Stimulated activated CD4-positive, alpha-beta T cell treated with anti-CD3 and anti-CD28 coated beads, TNF-alpha, amount 100 ng/mL, for 1 hour (primary cell): ENCODE data around the gene PROM1.
A peak's percentile ranks its signal among the peaks of the same experiment; 100 is the strongest.

Source experiments
- DNase-seq, 3 donors: peaks; one replicate each; pipeline ENCODE4 v3.0.0-alpha.2; 2020; ENCODE audit warnings: low read depth in 3 of 3, low spot score in 1 of 3

Gene PROM1, protein sequence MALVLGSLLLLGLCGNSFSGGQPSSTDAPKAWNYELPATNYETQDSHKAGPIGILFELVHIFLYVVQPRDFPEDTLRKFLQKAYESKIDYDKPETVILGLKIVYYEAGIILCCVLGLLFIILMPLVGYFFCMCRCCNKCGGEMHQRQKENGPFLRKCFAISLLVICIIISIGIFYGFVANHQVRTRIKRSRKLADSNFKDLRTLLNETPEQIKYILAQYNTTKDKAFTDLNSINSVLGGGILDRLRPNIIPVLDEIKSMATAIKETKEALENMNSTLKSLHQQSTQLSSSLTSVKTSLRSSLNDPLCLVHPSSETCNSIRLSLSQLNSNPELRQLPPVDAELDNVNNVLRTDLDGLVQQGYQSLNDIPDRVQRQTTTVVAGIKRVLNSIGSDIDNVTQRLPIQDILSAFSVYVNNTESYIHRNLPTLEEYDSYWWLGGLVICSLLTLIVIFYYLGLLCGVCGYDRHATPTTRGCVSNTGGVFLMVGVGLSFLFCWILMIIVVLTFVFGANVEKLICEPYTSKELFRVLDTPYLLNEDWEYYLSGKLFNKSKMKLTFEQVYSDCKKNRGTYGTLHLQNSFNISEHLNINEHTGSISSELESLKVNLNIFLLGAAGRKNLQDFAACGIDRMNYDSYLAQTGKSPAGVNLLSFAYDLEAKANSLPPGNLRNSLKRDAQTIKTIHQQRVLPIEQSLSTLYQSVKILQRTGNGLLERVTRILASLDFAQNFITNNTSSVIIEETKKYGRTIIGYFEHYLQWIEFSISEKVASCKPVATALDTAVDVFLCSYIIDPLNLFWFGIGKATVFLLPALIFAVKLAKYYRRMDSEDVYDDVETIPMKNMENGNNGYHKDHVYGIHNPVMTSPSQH

DNA sequence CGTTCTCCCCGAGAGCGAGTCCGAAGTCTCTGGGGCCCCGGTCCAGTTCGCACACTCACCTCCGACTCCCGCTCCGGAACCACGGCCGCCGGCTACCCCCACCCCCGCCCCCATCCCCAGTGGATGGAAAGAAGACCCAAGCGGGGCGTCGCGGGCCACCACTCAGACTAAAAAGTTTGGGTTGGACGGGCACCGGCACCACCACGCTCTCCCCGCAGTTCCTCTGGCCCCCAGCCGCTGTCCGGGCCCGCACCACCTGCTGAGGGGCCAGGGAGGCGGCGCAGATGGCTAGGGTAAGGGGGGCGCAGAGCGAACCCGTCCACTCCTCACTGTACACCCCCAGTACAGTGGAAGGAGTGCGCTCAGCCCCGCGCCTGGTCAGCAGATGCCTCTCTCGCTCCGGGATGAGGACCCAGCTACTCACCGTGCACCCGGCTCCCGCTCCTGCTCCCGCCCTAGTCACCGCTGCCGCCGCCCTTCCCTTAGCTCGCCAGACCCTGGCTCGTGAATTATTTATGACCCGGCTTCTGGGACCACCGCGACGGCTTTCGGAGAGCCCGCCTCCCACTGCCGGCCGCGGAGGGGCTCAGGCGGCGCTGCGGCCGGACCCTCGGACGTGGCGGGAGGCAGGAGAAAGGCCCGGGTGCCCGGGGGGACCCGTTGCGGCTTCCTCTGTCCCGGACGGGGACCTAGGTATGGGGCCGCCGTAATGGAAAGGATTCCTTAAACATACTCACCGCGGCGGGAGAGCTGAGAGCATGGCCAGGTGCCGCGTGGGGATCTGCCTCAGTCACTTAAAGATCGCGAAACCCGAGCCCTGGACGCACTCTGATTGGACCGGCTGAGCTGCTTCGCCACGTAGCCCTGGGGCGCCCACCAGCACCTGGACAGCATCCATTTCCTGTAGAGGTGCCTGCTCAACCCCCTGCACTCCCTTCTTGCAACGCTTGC lies at the start of gene PROM1:
Gene PROM1 (minus strand): TSS at position 783 of the 951 bp plus-strand sequence. CDS start 8,117 bp downstream, outside the sequence.
- DNase-seq: no peak

DNA sequence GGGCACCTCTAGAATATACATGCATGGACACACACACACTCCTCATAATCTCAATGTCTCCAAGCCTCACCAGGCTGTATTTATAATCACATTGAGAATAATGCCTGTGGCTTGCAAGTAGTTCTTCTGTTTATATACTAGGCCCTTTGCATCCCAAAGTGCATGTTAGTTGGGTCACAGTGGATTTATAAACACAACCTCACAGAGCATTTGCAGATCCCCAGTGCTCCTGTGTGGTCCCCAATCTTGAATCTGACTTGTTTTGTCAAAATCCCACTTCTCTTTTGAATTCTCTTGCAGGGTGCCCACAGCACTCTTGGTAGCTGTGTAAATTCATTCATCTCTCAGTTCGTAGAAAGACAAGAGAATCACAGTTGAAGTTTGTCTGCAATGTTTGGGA lies 49.6 kb upstream of the PROM1 start:
- DNase-seq: no peak

DNA sequence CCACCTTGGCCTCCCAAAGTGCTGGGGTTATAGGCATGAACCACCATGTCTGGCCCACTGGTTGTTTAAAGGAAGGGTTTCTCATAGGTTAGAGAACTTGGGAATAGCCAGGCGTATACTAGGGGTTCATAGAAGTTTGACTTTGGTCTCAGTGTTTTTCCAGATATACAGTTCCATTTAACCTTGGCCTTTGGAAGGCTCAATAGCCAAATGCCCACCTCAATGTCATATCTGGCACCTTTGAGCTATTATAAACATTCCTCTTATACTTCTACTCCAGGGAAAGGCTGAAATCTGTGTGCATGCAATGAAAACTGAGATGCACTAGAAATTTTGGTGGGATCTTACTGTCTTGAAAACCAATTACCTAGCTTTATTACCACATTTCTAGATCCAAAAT lies 47.5 kb upstream of the PROM1 start:
- no peak for DNase-seq

DNA sequence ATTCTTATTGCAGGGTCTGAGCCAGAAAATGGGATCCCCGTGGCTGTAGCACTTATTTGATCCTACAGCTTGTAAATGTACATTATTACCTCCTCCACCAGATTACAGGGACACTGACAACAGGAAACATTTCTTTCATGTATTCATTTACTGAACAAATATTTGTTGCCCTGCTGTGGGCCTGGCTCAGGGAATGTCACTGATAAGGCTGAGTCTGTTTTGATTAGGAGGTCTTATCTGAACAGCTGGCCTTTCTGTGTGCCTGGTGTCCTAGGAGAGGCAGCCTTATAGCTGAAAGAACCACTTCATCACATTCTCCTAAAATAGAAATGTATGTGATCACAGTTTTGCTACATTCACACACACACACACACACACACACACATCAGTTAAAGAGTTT lies 45.5 kb upstream of the PROM1 start:
- no peak for DNase-seq

DNA sequence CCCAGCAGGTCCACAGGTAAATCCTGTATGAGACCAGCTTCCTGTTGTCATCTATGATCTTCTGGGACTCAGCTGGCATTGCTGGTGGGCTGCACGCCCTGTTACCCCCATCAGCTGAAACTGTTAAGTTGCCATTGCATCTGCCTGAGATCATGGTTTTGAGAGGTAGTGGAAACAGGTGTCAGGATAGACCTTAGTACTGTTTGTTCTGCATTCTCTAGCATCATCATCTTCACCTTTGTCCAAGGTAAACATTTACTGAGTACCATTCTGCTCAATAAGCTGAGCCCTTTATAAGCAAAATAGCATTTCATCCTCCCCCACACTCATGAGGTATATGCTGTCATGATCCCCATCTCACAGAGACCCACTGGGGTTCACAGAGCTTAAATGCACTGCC lies 42.9 kb upstream of the PROM1 start:
- DNase-seq: no peak

DNA sequence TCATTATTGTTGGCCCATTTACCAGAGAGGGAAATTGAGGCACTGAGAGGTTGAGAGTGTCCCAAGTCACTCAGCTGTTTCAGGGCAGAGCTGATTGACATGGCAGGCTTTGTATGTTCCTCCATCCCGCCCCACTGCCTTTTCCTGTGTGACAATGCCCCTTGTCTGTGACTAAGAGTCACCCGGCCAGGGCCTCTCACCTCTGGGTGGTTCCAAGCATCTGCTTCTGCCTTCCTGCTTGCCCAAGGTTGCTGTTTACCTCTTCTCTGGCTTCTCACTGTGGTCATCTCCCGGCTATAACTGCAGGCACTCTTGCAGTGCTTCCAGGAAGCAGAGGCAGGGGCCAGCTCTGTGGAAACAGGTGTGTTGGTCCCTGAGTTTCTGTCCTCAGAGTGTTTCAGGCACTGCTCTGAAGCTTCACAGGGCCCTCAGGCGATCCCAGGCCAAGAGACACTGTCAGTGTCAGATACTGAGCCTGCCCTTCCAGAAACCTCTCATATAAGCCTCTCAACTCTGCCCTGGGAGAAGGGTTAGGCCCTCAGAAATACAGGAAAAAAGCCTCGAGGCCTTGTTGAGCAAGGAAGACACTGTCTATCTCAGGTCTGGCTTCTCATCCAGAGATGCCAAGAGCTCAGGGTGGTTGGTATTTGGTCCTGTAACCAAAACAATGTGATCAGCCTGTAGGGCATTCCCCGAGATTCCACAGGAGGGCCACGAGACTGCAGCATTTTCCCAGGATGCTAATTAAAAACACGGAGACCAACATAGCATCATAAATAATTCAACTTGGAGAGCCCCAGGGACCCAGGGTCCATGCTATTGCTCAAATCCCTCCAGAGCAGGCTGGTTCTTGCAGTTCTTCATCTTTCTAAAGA lies 42.0 kb upstream of the PROM1 start:
- no peak for DNase-seq

DNA sequence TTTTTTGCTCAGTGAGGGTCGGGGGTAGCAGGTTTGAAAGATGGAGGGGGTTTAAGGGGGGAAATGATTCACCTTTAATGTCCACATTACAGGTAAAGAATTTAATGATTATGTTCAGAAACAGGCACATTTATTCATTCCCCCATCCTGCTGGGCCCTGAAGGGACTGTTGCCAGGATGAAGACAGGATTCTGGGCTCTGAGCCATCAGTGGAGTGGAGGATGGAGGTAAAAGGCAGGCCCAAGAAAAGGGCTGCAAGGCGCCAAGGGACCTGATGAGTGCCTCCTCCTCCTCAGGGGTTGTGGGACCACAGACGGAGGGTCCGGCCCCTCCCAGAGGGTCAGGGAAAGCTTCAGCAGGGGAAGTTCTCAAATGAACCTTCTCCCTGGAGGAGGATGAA lies 40.4 kb upstream of the PROM1 start:
- no peak for DNase-seq

DNA sequence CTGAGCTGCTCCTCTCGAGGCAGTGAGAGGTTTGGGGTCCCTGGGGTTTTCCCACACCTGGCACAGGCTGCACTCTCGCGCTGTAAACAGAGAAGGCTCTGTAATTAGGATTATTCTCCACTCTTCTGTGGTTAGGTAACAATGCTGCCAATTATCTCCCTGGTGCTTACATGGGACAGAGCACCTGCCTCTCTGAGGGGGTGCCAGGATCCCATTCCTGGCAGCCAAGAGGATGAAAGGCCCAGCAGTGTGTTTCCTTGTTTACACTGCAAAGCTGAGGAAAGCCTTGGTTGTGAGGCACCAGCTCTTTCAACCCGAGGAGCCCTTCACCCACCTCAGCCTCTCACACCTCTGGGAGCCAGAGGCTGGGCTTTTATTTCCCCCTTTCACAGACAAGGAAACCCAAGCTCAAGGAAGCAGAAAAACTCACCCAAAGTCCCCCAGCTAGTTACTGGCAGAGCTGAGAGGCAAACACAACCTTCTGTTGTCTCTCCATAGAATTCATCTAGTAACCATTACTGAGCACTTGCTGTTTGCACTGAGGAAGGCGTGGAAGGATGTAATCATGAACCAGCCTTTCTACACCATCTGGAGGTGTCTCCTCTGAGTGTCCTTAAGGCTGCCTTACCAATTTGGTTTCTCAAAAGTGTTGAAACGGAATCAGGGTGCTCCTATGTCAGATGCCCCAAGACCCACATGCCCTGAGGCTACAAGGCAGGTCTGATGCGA lies 39.7 kb upstream of the PROM1 start:
- no peak for DNase-seq

DNA sequence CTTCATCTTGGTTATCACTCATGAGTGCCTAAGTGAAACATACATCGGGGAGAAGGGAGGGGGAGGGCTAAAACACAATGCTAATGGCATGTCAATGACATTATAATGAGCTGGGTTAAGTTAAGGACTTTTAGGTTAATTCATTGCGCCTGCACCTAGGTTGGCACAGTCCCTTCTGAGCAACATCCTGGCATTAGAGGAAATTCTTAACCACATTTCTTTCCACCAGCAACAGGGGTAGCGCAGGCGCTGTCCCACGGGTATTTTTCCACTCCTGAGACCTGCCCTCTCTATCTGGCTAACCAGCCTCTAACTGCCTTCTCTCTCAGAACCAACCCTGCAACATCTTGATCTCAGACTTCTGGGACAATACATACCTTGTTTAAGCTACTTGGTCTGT lies 39.0 kb upstream of the PROM1 start:
- peak in 1 of 3 donors; percentile 1 for DNase-seq

DNA sequence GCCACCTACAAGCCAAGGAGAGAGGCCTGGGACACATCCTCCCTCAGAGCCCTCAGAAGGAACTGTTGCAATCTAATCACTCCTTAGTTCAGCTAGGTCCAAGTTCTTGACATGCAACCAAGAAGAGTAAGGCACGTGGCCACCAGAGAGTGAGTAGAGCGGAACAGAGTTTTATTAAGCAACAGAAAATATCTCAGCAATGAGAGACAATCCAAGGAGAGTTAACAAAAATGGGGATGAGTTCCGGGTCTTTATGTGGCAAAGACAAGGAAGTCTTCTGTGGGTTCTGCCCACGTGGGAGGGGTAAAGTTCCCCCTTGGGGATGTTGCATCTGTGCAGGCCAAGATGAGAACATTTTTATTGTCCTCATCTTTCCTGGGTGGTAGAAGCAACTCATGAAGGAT lies 38.5 kb upstream of the PROM1 start:
- no peak for DNase-seq

DNA sequence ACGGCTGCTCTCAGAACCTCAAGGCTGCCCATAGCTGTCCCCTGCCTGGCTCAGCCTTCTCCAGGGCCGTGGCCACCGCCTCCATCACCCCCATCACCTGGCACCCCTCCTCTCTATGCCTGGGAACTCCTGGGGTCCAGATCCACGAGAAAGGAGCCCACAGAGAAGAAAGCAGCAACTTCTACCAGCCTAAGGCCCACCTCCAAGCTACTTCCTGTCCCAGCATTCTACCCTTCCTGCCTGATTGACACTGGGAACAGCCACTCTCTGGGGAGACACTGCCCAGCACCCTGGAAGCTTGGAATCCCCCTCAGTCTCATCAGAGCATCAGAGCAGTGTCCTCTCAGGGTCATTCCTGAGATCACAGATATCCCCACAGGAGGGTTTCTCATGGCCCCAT lies 36.9 kb upstream of the PROM1 start:
- no peak for DNase-seq

DNA sequence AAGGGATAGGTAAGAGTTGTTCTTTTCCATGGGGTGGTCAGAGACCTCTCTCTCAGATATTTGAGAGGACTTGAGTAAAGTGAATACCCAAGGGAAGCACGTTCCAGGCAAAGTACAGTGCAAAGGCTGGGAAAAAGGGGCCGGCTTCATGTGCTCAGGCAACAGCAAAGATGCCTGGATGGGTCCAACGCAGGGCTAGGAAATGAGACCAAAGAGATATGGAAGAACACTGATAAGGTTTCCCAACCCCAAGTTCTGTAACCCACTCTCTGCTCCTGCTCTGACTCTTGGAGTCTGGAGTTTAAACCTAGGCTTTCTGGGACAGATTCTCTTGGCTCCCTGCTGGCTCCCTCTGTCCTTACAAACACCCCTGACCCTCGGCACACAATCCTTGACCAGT lies 36.2 kb upstream of the PROM1 start:
- no peak for DNase-seq

DNA sequence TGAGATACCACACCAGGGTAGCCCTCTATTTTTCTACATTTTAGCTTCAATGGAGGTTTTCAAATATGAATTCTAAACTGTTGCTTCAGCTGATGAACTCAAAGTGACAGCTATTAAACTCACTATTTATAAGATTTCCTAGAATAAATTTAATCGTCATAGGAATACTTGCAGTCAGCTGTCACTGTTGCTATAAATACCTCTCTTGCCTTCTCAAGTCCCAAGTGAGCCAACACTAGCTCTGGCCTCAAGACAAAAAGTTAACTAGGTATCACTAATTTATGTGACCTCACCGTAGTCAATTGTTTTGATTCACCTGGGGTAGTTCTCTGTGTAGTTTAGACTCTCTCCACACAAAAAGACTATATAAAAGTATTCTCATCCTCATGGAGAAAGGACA lies 34.3 kb upstream of the PROM1 start:
- DNase-seq: no peak

DNA sequence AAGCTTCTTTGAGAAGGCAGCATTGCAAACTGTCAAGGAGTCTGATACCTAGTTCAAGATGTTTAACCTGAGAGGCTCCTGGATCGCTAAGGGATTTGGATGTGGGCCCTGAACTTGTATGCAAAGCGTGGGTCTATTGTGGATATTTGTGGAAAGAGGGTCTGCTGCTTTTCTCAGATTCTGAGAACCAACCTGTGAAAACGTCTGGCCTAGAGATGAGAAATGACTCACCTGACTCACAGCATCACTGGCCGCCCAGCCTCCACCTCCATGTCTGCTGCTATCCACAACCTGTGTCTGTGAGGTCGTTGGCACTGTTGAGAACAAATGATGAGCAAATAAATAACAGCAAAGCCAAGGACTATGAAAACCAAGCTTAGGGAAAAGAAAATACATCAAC lies 33.3 kb upstream of the PROM1 start:
- DNase-seq: no peak

DNA sequence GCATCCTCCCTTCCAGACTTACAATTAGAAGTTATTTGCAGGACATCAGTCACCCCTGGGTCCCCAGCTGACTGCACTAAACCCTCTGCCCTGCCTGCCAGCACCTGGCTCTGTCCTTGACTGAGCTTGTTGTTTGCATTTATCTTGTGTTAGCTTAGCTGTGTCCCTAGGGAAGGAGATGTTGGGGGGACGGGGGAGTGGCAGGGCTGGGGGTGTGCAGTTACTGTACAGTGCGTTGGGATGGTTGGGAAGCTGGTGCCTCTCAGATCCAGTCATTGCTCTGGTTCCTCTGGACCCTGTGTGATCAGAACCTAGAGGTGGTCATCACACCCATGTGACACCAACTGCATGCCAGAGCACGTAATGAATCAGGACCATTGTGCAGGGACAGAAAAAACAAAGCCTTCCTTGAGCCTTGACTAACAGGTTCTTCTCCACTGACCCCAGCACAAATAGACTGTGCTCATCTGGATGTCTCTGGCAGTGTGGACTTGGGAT lies 32.7 kb upstream of the PROM1 start:
- DNase-seq: no peak

DNA sequence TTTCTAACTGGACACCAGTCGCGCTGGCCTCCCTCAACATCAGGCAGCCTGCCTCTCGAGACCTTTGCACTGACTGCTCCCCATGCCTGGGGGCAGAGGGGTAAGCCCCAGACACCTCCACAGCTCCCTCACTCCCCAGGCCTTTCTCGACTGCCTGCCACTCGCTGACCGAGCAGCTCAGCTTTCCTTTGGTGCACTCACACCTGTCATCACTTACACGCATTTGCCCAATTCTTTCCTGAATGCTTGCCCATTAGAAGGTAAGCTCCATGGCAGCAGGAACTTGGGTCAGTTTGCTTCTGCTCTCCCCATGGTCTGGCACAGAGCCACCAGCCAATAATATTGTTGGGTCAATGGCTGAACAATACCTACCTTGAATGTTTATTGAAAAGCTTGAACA lies 32.2 kb upstream of the PROM1 start:
- DNase-seq: no peak

DNA sequence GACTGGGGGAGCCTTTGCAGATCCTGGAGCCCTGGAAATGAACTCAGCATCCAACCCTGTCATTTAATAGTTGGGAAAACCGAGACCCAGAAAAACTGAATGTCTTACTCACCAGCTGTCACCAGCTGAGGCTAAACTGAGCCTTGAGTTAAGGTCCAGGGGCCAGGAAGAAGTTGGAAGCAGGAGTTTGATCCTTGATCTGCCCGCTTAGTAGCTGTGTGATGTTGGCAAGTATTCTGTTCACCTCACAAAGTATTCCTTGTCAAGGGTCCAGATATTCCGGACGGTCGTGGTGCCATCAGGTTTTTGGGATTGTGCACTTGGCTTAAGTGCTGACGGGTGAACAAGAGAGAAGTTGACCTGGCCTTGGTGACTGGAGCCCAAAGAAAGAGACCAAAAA lies 30.7 kb upstream of the PROM1 start:
- DNase-seq: no peak

DNA sequence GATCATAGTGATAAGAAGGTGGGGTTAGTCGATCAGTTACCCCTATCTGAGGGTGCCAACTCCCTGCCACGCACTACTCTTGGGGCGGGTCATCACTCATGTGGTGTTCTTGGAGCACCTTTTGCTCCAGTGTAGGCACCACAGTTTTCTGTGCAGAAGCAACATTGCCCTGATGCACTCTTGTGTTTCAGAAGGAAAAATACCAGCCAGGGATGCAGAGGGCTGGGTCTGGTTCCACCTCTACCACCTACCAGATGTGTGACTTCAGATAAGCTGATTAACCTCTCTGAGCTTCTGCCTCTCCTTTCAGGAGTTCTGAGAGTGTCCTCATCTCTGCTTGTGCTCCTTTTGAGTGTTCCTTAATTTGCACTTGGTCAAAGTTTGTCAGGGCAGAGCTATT lies 29.9 kb upstream of the PROM1 start:
- DNase-seq: no peak

DNA sequence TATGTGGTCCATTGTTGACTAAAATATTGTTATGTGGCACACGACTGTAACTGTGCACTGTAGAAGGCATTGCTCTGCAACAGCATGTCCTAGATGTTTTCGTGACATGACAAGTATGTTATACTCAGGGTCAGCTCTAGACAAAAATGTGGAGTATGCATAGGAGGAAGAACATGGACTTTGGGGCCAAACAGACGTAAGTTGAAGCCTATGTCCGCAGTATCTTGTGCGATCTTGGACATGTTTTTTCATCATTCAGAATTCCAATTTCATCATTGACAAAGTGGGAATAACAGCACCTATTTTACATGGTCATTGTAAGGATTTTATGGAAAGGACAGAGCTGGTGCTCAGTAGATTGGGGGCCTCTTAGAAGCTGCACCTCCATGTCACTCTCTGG lies 27.7 kb upstream of the PROM1 start:
- no peak for DNase-seq
